OCI-LY1 (cell line): ENCODE data around the gene ALDH3B2.

Experiments
- H2AFZ ChIP-seq: fragments of 200-600 bp; sonication (generic), shearing (Covaris generic); 2 replicates; pipeline ENCODE4 v1.6.0; 2014; ENCODE audit warnings: antibody characterized with exemption, mild to moderate bottlenecking, low read length
- H3F3A ChIP-seq: fragments of 200-600 bp; sonication (generic), shearing (Covaris generic); 2 replicates; pipeline ENCODE4 v1.6.0; 2014; ENCODE audit warnings: mild to moderate bottlenecking, antibody characterized with exemption, low read length, moderate library complexity; ENCODE audit not compliant: insufficient read depth
- H3K27ac ChIP-seq: fragments of 200-600 bp; sonication (generic); 2 replicates; pipeline ENCODE4 v1.5.1; 2014; ENCODE audit warnings: low read length, mixed run types, mild to moderate bottlenecking, low read depth; ENCODE audit not compliant: poor library complexity, severe bottlenecking
- H3K27me3 ChIP-seq: fragments of 200-600 bp; sonication (generic); 2 replicates; pipeline ENCODE4 v1.6.0; 2014; ENCODE audit warnings: antibody characterized with exemption, mild to moderate bottlenecking, low read length, moderate library complexity; ENCODE audit not compliant: insufficient read depth
- H3K36me3 ChIP-seq: fragments of 200-600 bp; sonication (generic); 2 replicates; pipeline ENCODE4 v1.6.1; 2014; ENCODE audit warnings: mild to moderate bottlenecking, antibody characterized with exemption, low read length, moderate library complexity, mixed read lengths; ENCODE audit not compliant: insufficient read depth
- H3K4me1 ChIP-seq: fragments of 200-600 bp; sonication (generic); 2 replicates; pipeline ENCODE4 v1.5.1; 2014; ENCODE audit warnings: mild to moderate bottlenecking, low read length, moderate library complexity; ENCODE audit not compliant: insufficient read depth, severe bottlenecking
- H3K4me2 ChIP-seq: fragments of 200-600 bp; sonication (generic), shearing (Covaris generic); 2 replicates; pipeline ENCODE4 v1.6.1; 2014; ENCODE audit warnings: low read length
- H3K4me3 ChIP-seq: fragments of 200-600 bp; sonication (generic); 2 replicates; pipeline ENCODE4 v1.5.1; 2014; ENCODE audit warnings: low read length, low read depth, mild to moderate bottlenecking, mixed read lengths; ENCODE audit not compliant: poor library complexity, severe bottlenecking
- H3K79me2 ChIP-seq: fragments of 200-600 bp; shearing (Covaris generic); 2 replicates; pipeline ENCODE4 v1.6.1; 2016; ENCODE audit warnings: mixed run types, low read length, mixed read lengths; ENCODE audit not compliant: insufficient read depth
- H3K9ac ChIP-seq: fragments of 200-600 bp; sonication (generic), shearing (Covaris generic); 2 replicates; pipeline ENCODE4 v1.6.1; 2014; ENCODE audit warnings: mild to moderate bottlenecking, low read length, mixed read lengths
- H3K9me2 ChIP-seq: fragments of 200-600 bp; sonication (generic), shearing (Covaris generic); 2 replicates; pipeline ENCODE4 v1.6.1; 2014; ENCODE audit warnings: low read depth, mild to moderate bottlenecking, low read length, mixed read lengths
- H3K9me3 ChIP-seq: fragments of 200-600 bp; shearing (Covaris generic); 2 replicates; pipeline ENCODE4 v1.6.1; 2014; ENCODE audit warnings: low read length, mixed read lengths
- H4K20me1 ChIP-seq: fragments of 200-600 bp; sonication (generic), shearing (Covaris generic); 2 replicates; pipeline ENCODE4 v1.6.0; 2016; ENCODE audit warnings: mild to moderate bottlenecking, low read length; ENCODE audit not compliant: insufficient read depth
- EZH2 ChIP-seq: fragments of 200-600 bp; sonication (generic), shearing (Covaris generic); IDR thresholded peaks from 2 replicates; pipeline ENCODE4 v1.8.0; 2017; ENCODE audit warnings: borderline replicate concordance, mixed run types, mild to moderate bottlenecking, antibody characterized with exemption, low read length, moderate library complexity, mixed read lengths
- TF ChIP-seq, protein P1 (sequence below): fragments of 200-600 bp; sonication (generic), shearing (Covaris generic); IDR thresholded peaks from 2 replicates; pipeline ENCODE4 v1.5.1; 2017; ENCODE audit warnings: mild to moderate bottlenecking, antibody characterized with exemption, low read length, moderate library complexity, mixed read lengths

ALDH3B2 gene

DNA sequence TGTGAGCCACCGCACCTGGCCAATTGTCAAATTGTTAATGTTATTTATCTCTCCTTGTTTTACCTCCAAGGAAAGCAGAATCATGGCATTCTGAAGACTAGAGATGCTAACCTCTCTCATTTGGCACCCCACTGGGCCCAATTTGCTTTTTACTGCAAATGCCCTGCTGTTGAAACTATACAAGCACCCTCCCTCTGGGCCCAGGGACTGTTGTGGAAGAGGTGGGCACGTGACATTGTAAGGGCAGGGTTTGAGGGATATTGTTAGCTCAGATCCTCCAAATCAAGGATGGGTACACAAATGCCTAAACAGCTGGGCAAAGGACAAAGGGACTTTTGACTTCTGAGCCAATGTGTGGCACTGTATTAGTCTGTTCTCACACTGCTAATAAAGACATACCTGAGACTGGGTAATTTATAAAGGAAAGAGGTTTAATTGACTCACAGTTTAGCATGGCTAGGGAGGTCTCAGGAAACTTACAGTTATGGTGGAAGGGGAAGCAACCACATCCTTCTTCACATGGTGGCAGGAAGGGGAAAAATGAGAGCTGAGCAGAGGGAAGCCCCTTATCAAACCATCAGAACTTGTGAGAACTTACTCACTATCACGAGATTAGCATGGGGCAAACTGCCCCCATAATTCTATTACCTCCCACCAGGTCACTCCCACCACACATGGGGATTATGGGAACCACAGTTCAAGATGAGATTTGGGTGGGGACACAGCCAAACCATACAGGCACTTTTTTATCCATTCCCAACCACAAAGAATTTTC is 6.5 kb upstream of the ALDH3B2 start:
- H4K20me1 ChIP-seq: no peaks in the 10 kb centered on the region
- no peaks in the 10 kb centered on the region for H3F3A ChIP-seq
- no peak overlapping the region for H3K4me3 ChIP-seq
- H3K9me2 ChIP-seq: no peaks in the 10 kb centered on the region
- no peaks in the 10 kb centered on the region for H3K9me3 ChIP-seq
- H3K79me2 ChIP-seq: no peaks in the 10 kb centered on the region
- peaks cover 4% of the 10 kb centered on the region; the same call in 1 of the 2 replicates for H3K27me3 ChIP-seq
- TF ChIP-seq, protein P1, sequence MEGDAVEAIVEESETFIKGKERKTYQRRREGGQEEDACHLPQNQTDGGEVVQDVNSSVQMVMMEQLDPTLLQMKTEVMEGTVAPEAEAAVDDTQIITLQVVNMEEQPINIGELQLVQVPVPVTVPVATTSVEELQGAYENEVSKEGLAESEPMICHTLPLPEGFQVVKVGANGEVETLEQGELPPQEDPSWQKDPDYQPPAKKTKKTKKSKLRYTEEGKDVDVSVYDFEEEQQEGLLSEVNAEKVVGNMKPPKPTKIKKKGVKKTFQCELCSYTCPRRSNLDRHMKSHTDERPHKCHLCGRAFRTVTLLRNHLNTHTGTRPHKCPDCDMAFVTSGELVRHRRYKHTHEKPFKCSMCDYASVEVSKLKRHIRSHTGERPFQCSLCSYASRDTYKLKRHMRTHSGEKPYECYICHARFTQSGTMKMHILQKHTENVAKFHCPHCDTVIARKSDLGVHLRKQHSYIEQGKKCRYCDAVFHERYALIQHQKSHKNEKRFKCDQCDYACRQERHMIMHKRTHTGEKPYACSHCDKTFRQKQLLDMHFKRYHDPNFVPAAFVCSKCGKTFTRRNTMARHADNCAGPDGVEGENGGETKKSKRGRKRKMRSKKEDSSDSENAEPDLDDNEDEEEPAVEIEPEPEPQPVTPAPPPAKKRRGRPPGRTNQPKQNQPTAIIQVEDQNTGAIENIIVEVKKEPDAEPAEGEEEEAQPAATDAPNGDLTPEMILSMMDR: no peak
- TF ChIP-seq EZH2: no peak
- no peak overlapping the region for H3K9ac ChIP-seq
- no peak overlapping the region for H3K27ac ChIP-seq
- H2AFZ ChIP-seq: no peak overlapping the region
- H3K36me3 ChIP-seq: no peaks in the 10 kb centered on the region; the same call in 1 of the 2 replicates
- no peak overlapping the region for H3K4me2 ChIP-seq
- H3K4me1 ChIP-seq: no peaks in the 10 kb centered on the region

GRCh38 chr11:67675058-67675747 is 780 bp upstream of the ALDH3B2 start:
- no peak overlapping the region for H3K27ac ChIP-seq

GRCh38 chr11:67673902-67674301 is 521 bp downstream of the ALDH3B2 start:
- Histone ChIP-seq H3K36me3 (peaks cover 4% of the 10 kb centered on the region; the same call in 1 of the 2 replicates), H3K79me2 (no peaks in the 10 kb centered on the region), H3K4me3 (no peak overlapping the region), H3K4me1 (no peaks in the 10 kb centered on the region), H3K9me3 (peaks cover 6% of the 10 kb centered on the region), H3K9ac (no peak overlapping the region), H3K4me2 (no peak overlapping the region), H3K27ac (no peak overlapping the region), H3F3A (no peaks in the 10 kb centered on the region), H2AFZ (no peak overlapping the region), H4K20me1 (no peaks in the 10 kb centered on the region), H3K27me3 (peaks cover 17% of the 10 kb centered on the region; the same call in 1 of the 2 replicates), H3K9me2 (no peaks in the 10 kb centered on the region)
- no peak for TF ChIP-seq EZH2
- TF ChIP-seq, protein P1: no peak

More at GRCh38 chr11:67675058-67675747, 780 bp upstream of the ALDH3B2 start:
- H4K20me1 ChIP-seq: no peaks in the 10 kb centered on the region
- no peak overlapping the region for H2AFZ ChIP-seq
- no peak overlapping the region for H3K4me2 ChIP-seq
- peaks cover 4% of the 10 kb centered on the region; the same call in 1 of the 2 replicates for H3K36me3 ChIP-seq
- no peaks in the 10 kb centered on the region for H3K4me1 ChIP-seq
- H3K9me2 ChIP-seq: no peaks in the 10 kb centered on the region
- H3K9me3 ChIP-seq: peaks cover 6% of the 10 kb centered on the region
- H3K9ac ChIP-seq: no peak overlapping the region
- H3K27me3 ChIP-seq: peaks cover 15% of the 10 kb centered on the region; the same call in 1 of the 2 replicates
- H3K4me3 ChIP-seq: no peak overlapping the region
- no peaks in the 10 kb centered on the region for H3K79me2 ChIP-seq
- no peaks in the 10 kb centered on the region for H3F3A ChIP-seq
- no peak for TF ChIP-seq EZH2
